NOMO-1 treated with DMSO at 0.1 percent for 48 hours (cell line): Measurements from ENCODE around the gene ZNF117.
"Not testable (repeated sequence)": the region's sequence is repeated elsewhere in the genome, so short reads cannot be mapped to it uniquely, and the experiment has no call there.

Experiments used
- DNase-seq: peaks from one replicate; lab custom pipeline; 2025; ENCODE audit not compliant: unreplicated experiment; lab: John Stamatoyannopoulos, UW

The ZNF117 gene

GRCh38 chr7:64997164-64997908 lies 6.5 kb upstream of the ZNF117 start:
- DNase-seq = no peak

- no peak for DNase-seq
Measured at GRCh38 chr7:64996305-64996704, 5.5 kb upstream of the ZNF117 start.

- DNase-seq = no peak
Measured at GRCh38 chr7:64993901-64994300, 3.1 kb upstream of the ZNF117 start.

- DNase-seq = no peak
Measured at GRCh38 chr7:64992971-64993370, 2.1 kb upstream of the ZNF117 start.

- DNase-seq = no peak
Measured at GRCh38 chr7:64990216-64990615, 620 bp downstream of the ZNF117 start.

GRCh38 chr7:64978497-64979203 lies 12.2 kb downstream of the ZNF117 start:
- DNase-seq = no peak

GRCh38 chr7:64965594-64965993 lies 25.2 kb downstream of the ZNF117 start:
- DNase-seq = no peak

GRCh38 chr7:64959072-64959747 lies 31.6 kb downstream of the ZNF117 start:
- no peak for DNase-seq

- DNase-seq = peak; percentile 29
Measured at GRCh38 chr7:64951250-64951848, 39.5 kb downstream of the ZNF117 start.

- DNase-seq = not testable (repeated sequence)
Measured at GRCh38 chr7:64950673-64951072, 40.2 kb downstream of the ZNF117 start.

- not testable (repeated sequence) for DNase-seq
Measured at GRCh38 chr7:64948774-64949173, 42.1 kb downstream of the ZNF117 start.

GRCh38 chr7:64947252-64948000 lies 43.4 kb downstream of the ZNF117 start:
- no peak for DNase-seq

GRCh38 chr7:64946772-64947171 lies 44.1 kb downstream of the ZNF117 start:
- DNase-seq = no peak

GRCh38 chr7:64945503-64946175 lies 45.2 kb downstream of the ZNF117 start:
- DNase-seq = no peak

GRCh38 chr7:64944667-64945502 lies 46.0 kb downstream of the ZNF117 start:
- DNase-seq = not testable (repeated sequence)

- DNase-seq = not testable (repeated sequence)
Measured at GRCh38 chr7:64940021-64940420, 50.8 kb downstream of the ZNF117 start.

GRCh38 chr7:64938540-64938939 lies 52.3 kb downstream of the ZNF117 start:
- no peak for DNase-seq

GRCh38 chr7:64934478-64934877 lies 56.4 kb downstream of the ZNF117 start:
- no peak for DNase-seq
